H9 (cell line): ENCODE measurements around the gene GABARAP. TPM values are rescaled to one million over a fixed set of nuclear protein-coding genes. Genes with fewer than 3 reads are reported as not detected.
A peak's percentile ranks its signal among the peaks of the same experiment; 100 is the strongest.

Source experiments
- DNase-seq: peaks from one replicate; pipeline ENCODE4 v3.0.0-alpha.2; 2017
- H2AFZ ChIP-seq: one replicate; pipeline ENCODE4 v1.6.1; 2013; ENCODE audit warnings: mild to moderate bottlenecking, low read length, control low read depth, moderate library complexity
- H2AK5ac ChIP-seq: 2 replicates; pipeline ENCODE4 v1.6.1; 2013; ENCODE audit warnings: low read length, control low read depth, mixed read lengths; ENCODE audit not compliant: insufficient read length
- H2BK120ac ChIP-seq: one replicate; pipeline ENCODE4 v1.6.1; 2013; ENCODE audit warnings: low read depth, mild to moderate bottlenecking, low read length, control low read depth, inconsistent platforms; ENCODE audit not compliant: poor library complexity, severe bottlenecking
- H2BK12ac ChIP-seq: 2 replicates; pipeline ENCODE4 v1.6.1; 2013; ENCODE audit warnings: low read length, control low read depth, mixed read lengths, low read depth; ENCODE audit not compliant: insufficient read length
- H2BK15ac ChIP-seq: 2 replicates; pipeline ENCODE4 v1.6.1; 2013; ENCODE audit warnings: low read depth, low read length, control low read depth
- H2BK20ac ChIP-seq: one replicate; pipeline ENCODE4 v1.6.1; 2013; ENCODE audit warnings: low read depth, mild to moderate bottlenecking, low read length, control low read depth, inconsistent platforms; ENCODE audit not compliant: poor library complexity, severe bottlenecking
- H2BK5ac ChIP-seq: 2 replicates; pipeline ENCODE4 v1.6.1; 2013; ENCODE audit warnings: low read length, control low read depth, mixed read lengths; ENCODE audit not compliant: insufficient read length
- H3K14ac ChIP-seq: 2 replicates; pipeline ENCODE4 v1.6.1; 2013; ENCODE audit warnings: low read length, control low read depth; ENCODE audit not compliant: insufficient read depth
- H3K18ac ChIP-seq: 2 replicates; pipeline ENCODE4 v1.6.1; 2013; ENCODE audit warnings: low read depth, mild to moderate bottlenecking, mixed read lengths, low read length, control low read depth; ENCODE audit not compliant: insufficient read length
- H3K23ac ChIP-seq: 2 replicates; pipeline ENCODE4 v1.6.1; 2013; ENCODE audit warnings: low read length, control low read depth, mixed read lengths, low read depth; ENCODE audit not compliant: insufficient read length
- H3K23me2 ChIP-seq: 2 replicates; pipeline ENCODE4 v1.6.1; 2013; ENCODE audit warnings: low read depth, mild to moderate bottlenecking, mixed read lengths, low read length, control low read depth; ENCODE audit not compliant: insufficient read length, poor library complexity, severe bottlenecking
- H3K27ac ChIP-seq: 2 replicates; pipeline ENCODE4 v1.5.1; 2013; ENCODE audit warnings: low read length, control low read depth, mixed read lengths, low read depth; ENCODE audit not compliant: insufficient read length
- H3K27me3 ChIP-seq: 2 replicates; pipeline ENCODE4 v1.6.1; 2013; ENCODE audit warnings: low read length, control low read depth, inconsistent platforms; ENCODE audit not compliant: insufficient read depth
- H3K4ac ChIP-seq: 2 replicates; pipeline ENCODE4 v1.6.1; 2013; ENCODE audit warnings: low read depth, mild to moderate bottlenecking, control low read depth, inconsistent platforms, low read length, moderate library complexity
- H3K4me1 ChIP-seq: 2 replicates; pipeline ENCODE4 v1.6.1; 2013; ENCODE audit warnings: low read length, control low read depth, inconsistent platforms; ENCODE audit not compliant: insufficient read depth
- H3K4me2 ChIP-seq: 2 replicates; pipeline ENCODE4 v1.6.1; 2013; ENCODE audit warnings: low read length, control low read depth, mixed read lengths; ENCODE audit not compliant: insufficient read length, insufficient read depth
- H3K56ac ChIP-seq: 2 replicates; pipeline ENCODE4 v1.6.1; 2013; ENCODE audit warnings: low read depth, mild to moderate bottlenecking, mixed read lengths, low read length, control low read depth; ENCODE audit not compliant: insufficient read length
- H3K79me1 ChIP-seq: 2 replicates; pipeline ENCODE4 v1.6.1; 2013; ENCODE audit warnings: low read depth, mild to moderate bottlenecking, moderate library complexity, low read length, control low read depth, inconsistent platforms; ENCODE audit not compliant: insufficient read depth, poor library complexity, severe bottlenecking
- H3K79me2 ChIP-seq: 2 replicates; pipeline ENCODE4 v1.6.1; 2013; ENCODE audit warnings: low read length, control low read depth, inconsistent platforms; ENCODE audit not compliant: insufficient read depth
- H3K9ac ChIP-seq: 2 replicates; pipeline ENCODE4 v1.6.1; 2013; ENCODE audit warnings: low read length, control low read depth, mixed read lengths; ENCODE audit not compliant: insufficient read length; ENCODE audit errors: extremely low read depth
- H3K9me3 ChIP-seq: one replicate; pipeline ENCODE4 v1.6.1; 2013; ENCODE audit warnings: low read depth, low read length, inconsistent platforms; ENCODE audit not compliant: control insufficient read depth
- H3T11ph ChIP-seq: one replicate; pipeline ENCODE4 v1.6.1; 2013; ENCODE audit warnings: mild to moderate bottlenecking, low read length, control low read depth, inconsistent platforms
- H4K20me1 ChIP-seq: one replicate; pipeline ENCODE4 v1.6.1; 2013; ENCODE audit not compliant: control insufficient read depth, insufficient read length, insufficient read depth
- H4K5ac ChIP-seq: 2 replicates; pipeline ENCODE4 v1.6.1; 2013; ENCODE audit warnings: low read depth, mild to moderate bottlenecking, mixed read lengths, low read length, control low read depth; ENCODE audit not compliant: insufficient read length
- H4K8ac ChIP-seq: replicated peaks from 2 replicates; pipeline ENCODE4 v1.6.1; 2013; ENCODE audit warnings: low read length, control low read depth, mixed read lengths, low read depth; ENCODE audit not compliant: insufficient read length
- H4K91ac ChIP-seq: 2 replicates; pipeline ENCODE4 v1.6.1; 2013; ENCODE audit warnings: low read depth, mild to moderate bottlenecking, moderate library complexity, mixed read lengths, low read length, control low read depth; ENCODE audit not compliant: insufficient read length
- H3K27ac Mint-ChIP-seq, 3 experiments: 2 replicates in 2 of 3; 3 replicates in 1 of 3; pipeline ENCODE4 v1.8.0; 2020 to 2021; ENCODE audit warnings: mixed read lengths in 3 of 3, mild to moderate bottlenecking in 1 of 3, moderate library complexity in 1 of 3
- H3K27me3 Mint-ChIP-seq: 2 replicates; pipeline ENCODE4 v1.8.0; 2021; ENCODE audit warnings: low read depth, mild to moderate bottlenecking, moderate library complexity, mixed read lengths
- H3K36me3 Mint-ChIP-seq, 3 experiments: 2 replicates in 2 of 3; 3 replicates in 1 of 3; pipeline ENCODE4 v1.8.0; 2020 to 2021; ENCODE audit warnings: low read depth in 3 of 3, mixed read lengths in 3 of 3; ENCODE audit not compliant: insufficient read depth in 1 of 3
- H3K4me1 Mint-ChIP-seq, 2 experiments: 2 replicates each; pipeline ENCODE4 v1.8.0; 2020; ENCODE audit warnings: mixed read lengths in 2 of 2
- H3K4me3 Mint-ChIP-seq, 2 experiments: 2 replicates in 1 of 2; 3 replicates in 1 of 2; pipeline ENCODE4 v1.8.0; 2020 to 2021; ENCODE audit warnings: mild to moderate bottlenecking in 2 of 2, mixed read lengths in 2 of 2, moderate library complexity in 1 of 2
- H3K9me3 Mint-ChIP-seq, 2 experiments: 2 replicates in 1 of 2; 3 replicates in 1 of 2; pipeline ENCODE4 v1.8.0; 2020; ENCODE audit warnings: mild to moderate bottlenecking in 2 of 2, mixed read lengths in 2 of 2, moderate library complexity in 1 of 2
- CTCF ChIP-seq: fragments of 200-600 bp; sonication (generic); conservative IDR thresholded peaks from 3 replicates; pipeline ENCODE4 v1.8.0; 2021; ENCODE audit warnings: antibody characterized with exemption, mild to moderate bottlenecking
- WGBS: extraction: QIAGEN DNeasy Blood & Tissue Kit; methylation state at CpG from one replicate; pipeline ENCODE4 v1.1.7; 2013; ENCODE audit warnings: missing lambda C conversion rate, low lambda C conversion rate, mixed read lengths; ENCODE audit not compliant: insufficient read length; ENCODE audit errors: extremely low coverage; 5-methylcytosine and 5-hydroxymethylcytosine counted together
- total RNA-seq: library from RNA; stranded (reverse); gene quantifications from 2 replicates; pipeline ENCODE4 v1.2.1, GENCODE V29; 2021

GABARAP gene
- total RNA-seq, 1 experiment from 2014 or later, result 261 TPM

GRCh38 chr17:7280519-7281073 lies 38.3 kb upstream of the GABARAP start:
- Histone ChIP-seq H3K23ac (no peak overlapping the region), H4K5ac (no peak overlapping the region), H3K27me3 (no peaks in the 10 kb centered on the region), H3K4me2 (peak overlapping the region; percentile 75), H4K91ac (no peak overlapping the region), H3K9ac (no peak overlapping the region), H3K18ac (peak overlapping the region; percentile 41), H3K79me2 (no peaks in the 10 kb centered on the region), H3K27ac (peak overlapping the region; percentile 78), H3K56ac (no peak overlapping the region), H3K4me1 (peaks cover 4% of the 10 kb centered on the region; the same call in 1 of the 2 replicates), H3K9me3 (no peaks in the 10 kb centered on the region), H4K20me1 (no peaks in the 10 kb centered on the region), H3T11ph (no peak overlapping the region), H3K23me2 (peaks cover 12% of the 10 kb centered on the region), H3K4ac (no peak overlapping the region), H2BK15ac (no peak overlapping the region), H4K8ac (no peak overlapping the region), H2BK120ac (no peak overlapping the region), H2AFZ (peak overlapping the region; percentile 42), H3K79me1 (no peaks in the 10 kb centered on the region), H2BK20ac (no peak overlapping the region), H2BK5ac (no peak overlapping the region), H2BK12ac (no peak overlapping the region), H2AK5ac (no peak overlapping the region), H3K14ac (peak overlapping the region; percentile 55; the same call in 1 of the 2 replicates)
- Mint-ChIP-seq H3K9me3 (no peaks in the 10 kb centered on the region), H3K4me1 (peaks cover 16 to 23% of the 10 kb centered on the region in 2 experiments), H3K36me3 (peaks cover 0 to 7% (median 2%) of the 10 kb centered on the region in 3 experiments; a peak in 3 of 7 replicates), H3K27me3 (peaks cover 13% of the 10 kb centered on the region), H3K4me3 (peak overlapping the region; percentile 76 to 92), H3K27ac (peak overlapping the region in 2 of 3 experiments; percentile 77 to 90; a peak in 3 of 7 replicates)
- no CpG with 5 or more reads among the region's 29 CpGs for WGBS
- DNase-seq, result peak; percentile 98
- TF ChIP-seq CTCF, result peak; percentile 86
